Stimulated activated naive B cell treated with anti-CD40 and anti-IgM and Interleukin-4, amounts not matched to agents 10 μg/mL and 1 μg/mL and 100 μg/mL, for 72 hours (primary cell): Measurements from ENCODE around the gene PLXND1.

Experiments used
- ATAC-seq, 2 donors: fragments of 150-1000 bp; cut with Tn5 transposase; replicated peaks; 2 replicates each; pipeline ENCODE4 v1.10.0; 2021; ENCODE audit warnings: moderate library complexity in 1 of 2
- DNase-seq: peaks from one replicate; pipeline ENCODE4 v3.0.0; 2021
- H3K27ac Mint-ChIP-seq: one replicate; pipeline ENCODE4 v1.8.0; 2022; ENCODE audit warnings: mild to moderate bottlenecking, mixed read lengths
- H3K27me3 Mint-ChIP-seq, 2 donors: one replicate each; pipeline ENCODE4 v1.8.0; 2022; ENCODE audit warnings: mixed read lengths in 2 of 2
- H3K36me3 Mint-ChIP-seq, 2 donors: one replicate each; pipeline ENCODE4 v1.8.0; 2022; ENCODE audit warnings: mixed read lengths in 2 of 2, mild to moderate bottlenecking in 1 of 2
- H3K4me1 Mint-ChIP-seq, 2 donors: one replicate each; pipeline ENCODE4 v1.8.0; 2022; ENCODE audit warnings: mixed read lengths in 2 of 2, mild to moderate bottlenecking in 1 of 2
- H3K4me3 Mint-ChIP-seq, 2 donors: one replicate each; pipeline ENCODE4 v1.8.0; 2022; ENCODE audit warnings: mild to moderate bottlenecking in 2 of 2, mixed read lengths in 2 of 2, moderate library complexity in 1 of 2
- H3K9me3 Mint-ChIP-seq, 2 donors: one replicate each; pipeline ENCODE4 v1.8.0; 2022; ENCODE audit warnings: mixed read lengths in 2 of 2, mild to moderate bottlenecking in 1 of 2

PLXND1 gene

DNA sequence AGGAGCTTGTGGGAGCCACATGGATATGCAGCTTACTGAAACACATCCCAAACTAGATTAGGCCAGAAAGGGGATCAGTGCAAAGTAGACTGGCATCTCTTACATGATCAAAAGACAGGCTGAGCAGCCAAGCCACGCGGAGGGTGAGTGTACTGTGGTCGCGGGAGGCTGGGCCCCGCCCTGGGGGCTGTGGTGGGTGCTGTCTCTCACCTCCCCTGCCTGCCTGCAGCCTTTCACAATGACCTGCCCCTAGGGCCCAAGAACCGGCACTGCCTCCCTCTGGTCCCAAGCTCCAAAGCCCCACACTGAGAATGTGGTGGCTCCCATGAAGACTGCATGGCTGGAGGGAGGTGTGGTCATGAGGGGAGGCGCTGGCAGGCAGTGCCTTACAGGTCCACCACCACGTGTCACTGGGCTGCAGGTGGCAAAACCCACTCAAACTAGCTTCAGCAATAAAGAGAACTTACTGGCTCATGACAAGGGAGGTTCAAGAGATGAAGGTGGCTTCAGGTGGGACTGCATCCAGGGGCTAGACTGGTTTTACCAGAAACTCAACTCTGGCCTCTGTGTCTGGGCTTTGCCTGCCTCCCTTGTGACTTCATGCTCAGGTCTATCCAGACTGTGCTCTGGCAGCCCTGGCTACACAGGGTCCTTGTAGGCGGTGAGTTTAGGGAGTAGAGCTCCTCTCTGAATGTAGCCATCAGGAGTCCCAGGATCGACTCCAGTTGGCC lies 27.4 kb upstream of the PLXND1 start:
- DNase-seq (no peak), ATAC-seq (no peak)
- H3K27ac Mint-ChIP-seq, result peak overlapping the region; percentile 51
- peaks cover 0 to 2% of the 10 kb centered on the region in 2 donors for H3K4me1 Mint-ChIP-seq
- no peaks in the 10 kb centered on the region for H3K9me3 Mint-ChIP-seq
- peaks cover 0 to 3% of the 10 kb centered on the region in 2 donors for H3K36me3 Mint-ChIP-seq
- H3K4me3 Mint-ChIP-seq, result no peak overlapping the region
- H3K27me3 Mint-ChIP-seq, result no peaks in the 10 kb centered on the region

DNA sequence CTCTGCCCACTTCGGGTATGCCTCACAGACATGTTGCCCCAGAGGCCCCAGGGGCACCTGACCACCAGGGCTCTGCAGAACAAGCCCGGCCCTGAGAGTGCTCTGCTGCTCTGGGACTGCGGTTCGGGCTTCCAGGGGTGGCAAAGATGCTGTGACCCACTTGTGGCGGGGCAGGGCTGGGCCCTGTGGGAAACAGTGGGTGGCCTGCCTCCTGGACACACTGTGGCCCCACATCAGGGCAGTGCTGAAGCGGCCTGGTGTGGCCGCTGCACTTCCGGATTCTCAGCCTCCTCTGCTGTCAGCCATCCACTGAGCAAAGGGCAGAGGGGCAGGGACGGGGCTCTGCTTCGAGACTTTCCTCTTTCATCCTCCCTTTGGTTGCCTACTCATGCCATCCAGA lies 26.5 kb upstream of the PLXND1 start:
- no peak for ATAC-seq
- H3K4me3 Mint-ChIP-seq, result no peak overlapping the region
- H3K36me3 Mint-ChIP-seq, result peaks cover 0 to 3% of the 10 kb centered on the region in 2 donors
- peaks cover 4 to 5% of the 10 kb centered on the region in 2 donors for H3K4me1 Mint-ChIP-seq
- no peaks in the 10 kb centered on the region for H3K27me3 Mint-ChIP-seq
- no peak for DNase-seq
- H3K27ac Mint-ChIP-seq, result no peak overlapping the region
- no peaks in the 10 kb centered on the region for H3K9me3 Mint-ChIP-seq

DNA sequence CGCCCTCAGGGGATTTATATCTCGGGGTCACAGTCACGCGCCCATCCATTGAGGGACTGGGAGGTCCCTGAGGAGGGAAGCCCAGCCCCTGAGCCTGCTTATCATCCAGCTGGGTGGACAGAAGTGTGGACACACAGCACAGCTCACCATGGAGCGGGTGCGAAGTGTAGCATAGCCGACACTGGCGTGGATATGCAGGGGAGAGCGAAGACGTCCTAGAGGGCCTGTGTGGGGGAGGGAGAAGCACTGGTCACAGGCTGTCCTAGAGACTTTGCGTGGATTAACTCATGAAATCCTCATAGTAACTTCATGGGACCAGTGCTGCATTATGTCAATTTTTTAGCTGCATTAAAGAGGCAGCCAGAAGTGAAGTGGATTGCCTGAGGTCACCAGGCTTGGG lies 26.1 kb upstream of the PLXND1 start:
- peaks cover 5 to 8% of the 10 kb centered on the region in 2 donors for H3K4me1 Mint-ChIP-seq
- H3K27ac Mint-ChIP-seq, result no peak overlapping the region
- no peak overlapping the region for H3K4me3 Mint-ChIP-seq

DNA sequence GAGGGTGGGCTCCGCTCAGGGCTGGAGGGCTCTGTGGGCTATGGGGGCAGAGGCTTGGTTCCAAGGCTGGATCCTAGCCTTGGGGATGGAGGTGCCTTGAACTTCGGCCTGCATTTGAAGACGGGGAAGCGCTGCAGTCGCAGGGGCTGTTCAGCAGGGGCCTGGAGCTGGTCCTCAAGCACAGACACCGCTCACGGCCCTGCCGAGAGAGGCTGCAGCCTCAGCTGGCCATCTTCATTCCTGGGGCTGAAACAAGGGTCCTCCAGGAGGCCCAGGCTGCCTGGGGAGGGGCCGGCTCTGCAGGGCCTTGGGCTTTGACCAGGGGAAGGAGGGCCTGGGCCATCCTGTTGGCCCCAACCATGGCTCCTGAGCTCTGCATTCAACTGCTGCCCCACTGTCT lies 25.6 kb upstream of the PLXND1 start:
- DNase-seq (no peak), ATAC-seq (no peak)
- H3K27ac Mint-ChIP-seq, result no peak overlapping the region
- H3K27me3 Mint-ChIP-seq, result no peaks in the 10 kb centered on the region
- H3K36me3 Mint-ChIP-seq, result peaks cover 0 to 3% of the 10 kb centered on the region in 2 donors
- no peaks in the 10 kb centered on the region for H3K9me3 Mint-ChIP-seq
- H3K4me3 Mint-ChIP-seq, result no peak overlapping the region
- H3K4me1 Mint-ChIP-seq, result peaks cover 5 to 13% of the 10 kb centered on the region in 2 donors

More for the DNA sequence above, 26.1 kb upstream of the PLXND1 start:
- Mint-ChIP-seq H3K27me3 (no peaks in the 10 kb centered on the region), H3K9me3 (no peaks in the 10 kb centered on the region), H3K36me3 (peaks cover 0 to 3% of the 10 kb centered on the region in 2 donors)
- DNase-seq (no peak), ATAC-seq (no peak)

DNA sequence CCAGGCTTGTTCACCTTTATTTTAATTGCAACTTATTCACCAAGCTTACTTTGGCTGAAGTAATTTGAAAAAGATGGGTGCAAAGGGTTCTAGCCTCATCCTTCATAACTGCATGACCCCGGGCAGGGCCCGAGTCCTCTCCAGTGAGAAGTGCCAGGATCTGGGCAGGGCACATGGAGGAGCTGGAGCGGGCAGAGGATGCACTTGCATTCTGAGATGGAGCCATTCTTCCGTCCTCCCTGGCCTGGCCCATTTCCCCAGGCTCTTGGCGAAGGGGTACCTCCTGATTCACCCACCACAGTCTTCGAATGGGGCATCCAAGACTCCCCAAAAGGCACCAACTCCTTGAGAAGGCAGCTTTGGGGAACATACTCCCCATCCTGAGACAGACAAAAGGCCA lies 22.5 kb upstream of the PLXND1 start:
- H3K36me3 Mint-ChIP-seq, result no peaks in the 10 kb centered on the region
- no peak for ATAC-seq

DNA sequence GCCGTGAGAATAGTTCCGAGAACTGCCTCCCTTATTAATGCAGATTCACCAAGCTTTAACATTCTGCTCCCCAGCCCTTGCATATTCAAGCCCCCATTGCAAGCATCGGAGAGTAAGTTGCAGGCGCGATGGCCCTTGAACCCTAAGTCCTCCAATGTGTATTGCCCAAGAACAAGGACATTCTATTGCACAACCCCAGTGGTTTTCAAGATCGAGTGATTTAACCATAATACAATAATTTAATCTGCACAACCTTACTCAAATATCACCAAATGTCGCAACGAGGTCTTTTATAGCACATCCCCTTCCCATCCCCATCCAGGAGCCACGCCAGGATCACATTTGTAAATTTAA lies 21.7 kb upstream of the PLXND1 start:
- Mint-ChIP-seq H3K9me3 (no peaks in the 10 kb centered on the region), H3K27ac (no peak overlapping the region), H3K27me3 (peaks cover 0 to 8% of the 10 kb centered on the region in 2 donors), H3K4me3 (peak overlapping the region; percentile 95 to 99), H3K4me1 (peaks cover 8 to 19% of the 10 kb centered on the region in 2 donors), H3K36me3 (no peaks in the 10 kb centered on the region)
- ATAC-seq, result no peak
- DNase-seq, result no peak

More for the DNA sequence above, 22.5 kb upstream of the PLXND1 start:
- H3K9me3 Mint-ChIP-seq, result no peaks in the 10 kb centered on the region
- peaks cover 0 to 8% of the 10 kb centered on the region in 2 donors for H3K27me3 Mint-ChIP-seq
- no peak overlapping the region for H3K4me3 Mint-ChIP-seq
- H3K4me1 Mint-ChIP-seq, result peaks cover 10 to 19% of the 10 kb centered on the region in 2 donors
- DNase-seq, result no peak
- no peak overlapping the region for H3K27ac Mint-ChIP-seq

DNA sequence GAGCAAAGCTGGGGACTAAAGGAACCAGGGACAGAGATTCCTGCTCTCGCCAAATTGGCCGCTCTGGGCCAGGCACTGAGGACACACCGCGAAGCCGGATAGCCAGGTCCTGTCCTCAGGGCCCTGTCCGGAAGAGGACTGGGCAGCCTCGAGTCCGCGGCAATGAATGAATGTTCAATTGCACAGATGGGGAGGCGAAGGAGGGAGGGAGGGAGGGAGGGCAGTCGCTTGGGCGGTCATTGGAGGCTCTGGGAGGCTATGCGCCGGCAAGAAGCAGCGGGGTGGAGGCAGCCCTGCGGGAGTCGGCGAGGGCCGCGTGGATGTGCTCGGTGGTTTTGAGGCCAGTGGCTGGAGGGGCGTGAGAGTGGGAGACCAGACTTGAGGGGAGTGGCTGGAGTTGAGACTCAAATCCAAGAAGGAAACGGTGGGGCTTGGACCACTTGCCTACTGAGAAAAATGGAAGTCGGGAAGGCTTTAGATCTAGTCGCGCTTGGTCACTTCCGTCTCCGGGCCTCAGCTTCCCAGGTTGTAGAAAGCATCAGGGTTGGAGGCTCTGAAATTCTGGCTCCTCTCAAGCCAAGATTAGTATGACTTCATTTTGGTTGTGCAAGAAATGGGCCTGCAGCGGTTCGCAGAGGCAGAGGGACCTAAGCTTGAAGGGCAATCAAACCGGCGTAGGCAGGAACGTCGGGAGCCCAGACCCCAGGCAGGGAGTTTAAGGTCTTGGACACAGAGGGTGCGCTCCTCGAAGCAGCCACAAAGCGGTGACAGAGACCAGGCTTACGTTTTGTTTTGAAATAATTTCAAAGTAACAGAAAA lies 21.1 kb upstream of the PLXND1 start:
- no peaks in the 10 kb centered on the region for H3K36me3 Mint-ChIP-seq
- H3K27me3 Mint-ChIP-seq, result peaks cover 0 to 13% of the 10 kb centered on the region in 2 donors
- ATAC-seq (peak; percentile 62 to 66), DNase-seq (peak; percentile 52)
- peak overlapping the region; percentile 94 for H3K27ac Mint-ChIP-seq
- peak overlapping the region; percentile 95 to 99 for H3K4me3 Mint-ChIP-seq
- H3K4me1 Mint-ChIP-seq, result peaks cover 8 to 19% of the 10 kb centered on the region in 2 donors
- H3K9me3 Mint-ChIP-seq, result no peaks in the 10 kb centered on the region

DNA sequence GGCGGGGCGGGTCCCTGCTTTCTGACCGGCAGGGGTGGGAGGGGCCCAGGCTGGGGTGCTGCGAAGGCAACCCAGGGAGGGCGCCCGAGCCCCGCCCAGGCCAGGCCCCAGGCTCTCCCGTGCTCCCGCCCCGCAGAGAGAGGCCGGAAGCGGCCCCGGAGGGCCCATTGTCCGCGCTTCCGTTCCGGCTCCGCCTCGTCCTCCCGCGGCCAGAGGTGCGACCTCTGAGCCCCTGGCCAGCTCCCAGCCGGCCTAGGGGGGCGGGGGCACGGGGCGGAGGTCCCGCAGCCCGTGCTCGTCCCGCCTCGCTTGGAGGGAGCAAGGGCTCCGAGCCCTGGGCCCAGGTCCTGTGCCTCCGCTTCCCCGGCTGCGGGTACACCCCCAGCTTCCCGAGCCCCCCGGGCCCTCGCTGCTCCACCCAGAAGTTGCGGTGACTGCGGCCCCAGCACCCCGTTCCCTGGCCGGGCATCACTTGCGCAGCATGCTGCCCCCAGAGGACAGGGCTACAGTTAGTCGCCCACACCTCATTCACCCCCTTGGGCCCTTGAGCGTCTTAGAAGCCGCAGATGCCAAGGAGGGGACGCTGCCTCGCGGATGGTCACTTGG lies 20.4 kb upstream of the PLXND1 start:
- peaks cover 0 to 15% of the 10 kb centered on the region in 2 donors for H3K27me3 Mint-ChIP-seq
- DNase-seq (peak; percentile 73), ATAC-seq (peak; percentile 95)
- H3K4me1 Mint-ChIP-seq, result peaks cover 8 to 19% of the 10 kb centered on the region in 2 donors
- H3K4me3 Mint-ChIP-seq, result peak overlapping the region; percentile 95 to 99
- no peaks in the 10 kb centered on the region for H3K9me3 Mint-ChIP-seq
- H3K36me3 Mint-ChIP-seq, result no peaks in the 10 kb centered on the region
- peak overlapping the region; percentile 94 for H3K27ac Mint-ChIP-seq

DNA sequence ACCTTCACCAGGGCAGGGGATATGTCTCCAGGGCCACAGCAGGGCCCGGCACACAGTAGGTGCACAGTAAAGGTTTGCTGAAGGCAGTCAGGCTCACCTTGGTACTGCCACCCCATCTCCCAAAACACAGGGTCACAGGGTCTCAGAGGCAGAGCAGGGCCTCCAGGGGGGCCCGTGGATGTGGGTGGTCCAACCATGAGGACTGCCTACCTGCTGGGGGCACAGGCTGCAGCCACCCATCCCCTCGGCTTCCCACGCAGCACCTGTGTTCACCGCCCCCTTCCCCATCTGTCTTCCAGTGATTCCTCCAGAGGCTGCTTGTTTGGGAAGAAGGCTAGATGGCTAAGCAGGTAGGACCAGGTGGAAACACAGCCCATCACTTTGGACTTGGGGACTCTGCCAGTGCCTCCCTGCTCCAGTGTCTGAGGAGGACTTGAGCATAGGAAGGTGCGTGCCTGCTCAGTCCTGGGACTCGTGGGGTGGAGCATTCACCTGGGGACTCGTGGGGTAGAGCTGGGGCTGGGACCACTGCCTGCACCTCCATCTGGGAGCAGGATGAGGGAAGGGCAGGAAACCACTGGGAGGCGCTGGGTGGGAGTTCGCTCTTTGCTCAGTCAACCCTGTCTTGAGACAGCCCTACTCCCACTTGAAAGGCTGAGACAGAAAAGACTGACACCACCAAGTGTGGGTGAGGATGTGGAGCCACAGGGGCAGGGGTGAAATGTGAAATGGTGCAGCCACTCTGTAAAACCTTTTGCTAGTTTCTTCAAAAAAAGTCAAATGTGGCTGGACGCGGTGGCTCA lies 18.8 kb upstream of the PLXND1 start:
- H3K4me1 Mint-ChIP-seq, result peaks cover 8 to 19% of the 10 kb centered on the region in 2 donors

DNA sequence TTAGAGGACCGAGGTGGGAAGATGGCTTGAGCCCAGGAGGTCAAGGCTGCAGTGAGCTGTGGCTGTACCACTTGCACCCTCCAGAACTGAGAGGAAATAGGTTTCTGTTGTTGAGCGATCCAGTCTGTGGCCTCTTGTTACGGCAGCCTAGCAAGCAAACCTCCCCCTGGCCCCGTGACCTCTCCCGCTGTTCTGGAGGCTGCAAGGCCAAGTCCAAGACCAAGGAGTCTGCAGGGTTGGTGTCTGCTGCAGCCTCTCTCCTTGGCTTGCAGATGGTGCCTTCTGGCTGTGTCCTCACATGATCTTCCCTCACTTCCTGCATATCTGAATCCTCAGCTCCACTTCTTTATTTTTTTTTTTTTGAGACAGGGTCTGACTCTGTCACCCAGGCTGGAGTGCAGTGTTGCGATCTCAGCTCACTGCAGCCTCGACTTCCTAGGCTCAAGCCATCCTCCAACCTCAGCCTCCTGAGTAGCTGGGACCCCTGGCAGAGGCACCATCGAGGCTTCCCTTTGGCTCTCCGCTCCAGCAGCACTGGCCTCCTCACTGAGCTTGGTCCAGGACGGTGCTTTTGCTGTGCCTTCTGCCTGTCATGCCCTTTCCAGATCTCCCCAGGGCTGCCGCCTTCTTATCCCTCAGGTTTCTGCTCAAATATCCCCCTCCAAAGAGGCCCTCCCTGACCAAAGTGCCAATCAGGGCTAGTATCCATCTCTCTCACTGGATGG lies 18.0 kb upstream of the PLXND1 start:
- Mint-ChIP-seq H3K27ac (no peak overlapping the region), H3K4me3 (no peak overlapping the region), H3K36me3 (no peaks in the 10 kb centered on the region)

More for the DNA sequence above, 18.8 kb upstream of the PLXND1 start:
- H3K27ac Mint-ChIP-seq, result no peak overlapping the region
- no peak for ATAC-seq
- DNase-seq, result no peak
- H3K36me3 Mint-ChIP-seq, result no peaks in the 10 kb centered on the region
- no peaks in the 10 kb centered on the region for H3K9me3 Mint-ChIP-seq
- peak overlapping the region in 1 of 2 donors; percentile 33 for H3K4me3 Mint-ChIP-seq
- peaks cover 0 to 15% of the 10 kb centered on the region in 2 donors for H3K27me3 Mint-ChIP-seq

DNA sequence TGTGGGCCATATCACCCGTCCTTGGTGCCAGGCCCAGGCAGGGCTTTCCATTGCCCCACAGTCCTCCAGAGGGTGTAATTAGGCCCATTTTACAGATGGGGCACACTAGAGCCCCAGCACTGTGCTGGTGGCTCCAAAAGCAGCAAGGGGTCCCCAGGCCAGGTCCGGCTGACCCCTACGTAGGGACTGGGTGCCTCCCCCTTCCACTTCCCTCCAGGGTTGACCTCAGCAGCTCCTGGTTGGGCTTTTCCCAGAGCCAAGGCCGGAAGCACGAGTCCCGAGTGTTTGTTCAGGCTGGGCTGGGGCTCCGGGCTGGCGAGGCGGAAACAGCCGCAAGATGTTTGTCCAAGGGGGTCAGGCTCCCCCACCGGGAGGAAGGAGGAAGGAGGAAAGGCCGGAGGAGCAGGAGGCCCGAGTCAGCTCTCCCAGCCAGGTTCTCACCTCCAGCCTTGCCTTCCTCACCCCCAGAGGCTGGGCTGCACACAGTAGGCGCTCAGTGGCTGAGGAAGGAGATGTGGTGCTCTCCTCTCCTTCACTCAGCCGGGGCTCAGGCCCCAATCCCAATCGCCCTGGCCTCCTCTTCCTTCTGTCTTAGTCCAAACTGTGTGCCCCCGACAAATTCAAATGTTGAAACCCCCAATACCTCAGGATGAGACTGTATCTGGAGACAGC lies 17.1 kb upstream of the PLXND1 start:
- H3K4me3 Mint-ChIP-seq, result no peak overlapping the region
- DNase-seq (no peak), ATAC-seq (no peak)
- H3K4me1 Mint-ChIP-seq, result peaks cover 15 to 33% of the 10 kb centered on the region in 2 donors
- H3K36me3 Mint-ChIP-seq, result no peaks in the 10 kb centered on the region
- peaks cover 4 to 23% of the 10 kb centered on the region in 2 donors for H3K27me3 Mint-ChIP-seq
- H3K27ac Mint-ChIP-seq, result no peak overlapping the region
- H3K9me3 Mint-ChIP-seq, result no peaks in the 10 kb centered on the region

More for the DNA sequence above, 18.0 kb upstream of the PLXND1 start:
- Mint-ChIP-seq H3K27me3 (peaks cover 0 to 15% of the 10 kb centered on the region in 2 donors), H3K4me1 (peaks cover 10 to 24% of the 10 kb centered on the region in 2 donors), H3K9me3 (no peaks in the 10 kb centered on the region)
- DNase-seq (no peak), ATAC-seq (no peak)

DNA sequence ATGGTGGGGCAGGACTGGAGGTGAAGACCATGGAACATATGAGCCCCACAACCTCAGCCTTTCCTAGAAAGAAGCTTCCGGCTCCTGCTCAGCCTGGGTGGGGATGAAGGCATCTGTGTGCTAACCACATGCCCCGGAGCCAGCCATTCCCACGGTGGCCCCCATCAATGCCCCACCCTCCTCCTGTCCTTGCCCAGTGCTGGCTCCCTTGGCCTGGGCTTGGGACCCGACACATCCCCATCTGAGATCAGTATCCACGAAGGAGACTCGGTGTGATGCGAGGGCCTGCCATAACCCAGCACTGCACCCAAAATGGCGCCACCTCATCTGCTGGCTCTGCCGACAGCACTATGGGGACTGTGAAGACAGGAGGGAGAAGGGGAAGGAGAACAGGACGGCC lies 16.5 kb upstream of the PLXND1 start:
- H3K36me3 Mint-ChIP-seq, result no peaks in the 10 kb centered on the region
- H3K9me3 Mint-ChIP-seq, result no peaks in the 10 kb centered on the region
- no peak overlapping the region for H3K27ac Mint-ChIP-seq
- H3K4me1 Mint-ChIP-seq, result peaks cover 16 to 35% of the 10 kb centered on the region in 2 donors
- no peak overlapping the region for H3K4me3 Mint-ChIP-seq
- peaks cover 10 to 29% of the 10 kb centered on the region in 2 donors for H3K27me3 Mint-ChIP-seq
- ATAC-seq (no peak), DNase-seq (no peak)
